Stomach smooth muscle (tissue), 2 donors: Measurements from ENCODE around the gene NAALADL2.

Experiments
- H3K27ac ChIP-seq: one replicate; pipeline ENCODE4 v1.7.0; 2013; ENCODE audit warnings: mild to moderate bottlenecking, low read length, inconsistent platforms
- H3K27me3 ChIP-seq, 2 donors: one replicate each; pipeline ENCODE4 v1.7.0; 2013; ENCODE audit warnings: low read length in 2 of 2; ENCODE audit not compliant: insufficient read depth in 2 of 2, control insufficient read depth in 1 of 2
- H3K36me3 ChIP-seq, 2 donors: one replicate each; pipeline ENCODE4 v1.7.0; 2013; ENCODE audit warnings: low read length in 2 of 2; ENCODE audit not compliant: control insufficient read depth in 2 of 2, insufficient read depth in 2 of 2
- H3K4me1 ChIP-seq: one replicate; pipeline ENCODE4 v1.7.0; 2013; ENCODE audit warnings: low read length; ENCODE audit not compliant: control insufficient read depth, insufficient read depth
- H3K4me3 ChIP-seq, 2 donors: one replicate each; pipeline ENCODE4 v1.7.0; 2013; ENCODE audit warnings: low read length in 2 of 2
- H3K9ac ChIP-seq, 2 donors: one replicate each; pipeline ENCODE4 v1.7.0; 2013; ENCODE audit warnings: low read length in 2 of 2, mild to moderate bottlenecking in 1 of 2
- H3K9me3 ChIP-seq, 2 donors: one replicate each; pipeline ENCODE4 v1.7.0; 2013; ENCODE audit warnings: low read length in 2 of 2; ENCODE audit not compliant: control insufficient read depth in 2 of 2
- donor health status: healthy.
- donor health status: Pancreatic carcinoma.

The NAALADL2 gene

GRCh38 chr3:175329373-175329772, 470.2 kb downstream of the NAALADL2 start:
- Histone ChIP-seq H3K27me3 (no peaks in the 10 kb centered on the region), H3K9me3 (no peaks in the 10 kb centered on the region), H3K4me1 (no peaks in the 10 kb centered on the region), H3K36me3 (no peaks in the 10 kb centered on the region), H3K4me3 (no peak overlapping the region), H3K9ac (no peak overlapping the region), H3K27ac (no peak overlapping the region)

GRCh38 chr3:175335229-175335628, 476.1 kb downstream of the NAALADL2 start:
- no peaks in the 10 kb centered on the region for H3K4me1 ChIP-seq
- H3K27me3 ChIP-seq: no peaks in the 10 kb centered on the region
- H3K36me3 ChIP-seq: no peaks in the 10 kb centered on the region
- H3K9me3 ChIP-seq: no peaks in the 10 kb centered on the region
- no peak overlapping the region for H3K4me3 ChIP-seq
- H3K27ac ChIP-seq: no peak overlapping the region
- no peak overlapping the region for H3K9ac ChIP-seq

- Histone ChIP-seq H3K4me3 (no peak overlapping the region), H3K36me3 (no peaks in the 10 kb centered on the region), H3K9ac (no peak overlapping the region), H3K4me1 (no peaks in the 10 kb centered on the region), H3K27me3 (no peaks in the 10 kb centered on the region), H3K27ac (no peak overlapping the region), H3K9me3 (no peaks in the 10 kb centered on the region)
These were observed 477.4 kb downstream of the NAALADL2 start for GRCh38 chr3:175336406-175337133.

- H3K4me1 ChIP-seq: no peaks in the 10 kb centered on the region
- no peak overlapping the region for H3K9ac ChIP-seq
- H3K27ac ChIP-seq: no peak overlapping the region
- no peak overlapping the region for H3K4me3 ChIP-seq
- H3K9me3 ChIP-seq: no peaks in the 10 kb centered on the region
- no peaks in the 10 kb centered on the region for H3K27me3 ChIP-seq
- no peaks in the 10 kb centered on the region for H3K36me3 ChIP-seq
These were observed 478.5 kb downstream of the NAALADL2 start for GRCh38 chr3:175337631-175338030.

- Histone ChIP-seq H3K27ac (no peak overlapping the region), H3K4me3 (peak overlapping the region in 1 of 2 donors; percentile 31), H3K4me1 (no peaks in the 10 kb centered on the region), H3K9me3 (no peaks in the 10 kb centered on the region), H3K9ac (no peak overlapping the region), H3K36me3 (no peaks in the 10 kb centered on the region), H3K27me3 (no peaks in the 10 kb centered on the region)
These were observed 479.8 kb downstream of the NAALADL2 start for GRCh38 chr3:175338775-175339535.

GRCh38 chr3:175340338-175341015, 481.3 kb downstream of the NAALADL2 start:
- H3K9me3 ChIP-seq: no peaks in the 10 kb centered on the region
- no peak overlapping the region for H3K9ac ChIP-seq
- H3K27ac ChIP-seq: no peak overlapping the region
- no peaks in the 10 kb centered on the region for H3K36me3 ChIP-seq
- no peaks in the 10 kb centered on the region for H3K27me3 ChIP-seq
- H3K4me1 ChIP-seq: no peaks in the 10 kb centered on the region
- no peak overlapping the region for H3K4me3 ChIP-seq

- H3K36me3 ChIP-seq: no peaks in the 10 kb centered on the region
- no peaks in the 10 kb centered on the region for H3K27me3 ChIP-seq
- H3K4me1 ChIP-seq: peaks cover 3% of the 10 kb centered on the region
These were observed 483.1 kb downstream of the NAALADL2 start for GRCh38 chr3:175342196-175342595.

GRCh38 chr3:175343946-175344345, 484.8 kb downstream of the NAALADL2 start:
- Histone ChIP-seq H3K27me3 (no peaks in the 10 kb centered on the region), H3K4me3 (no peak overlapping the region), H3K9ac (no peak overlapping the region), H3K4me1 (peaks cover 3% of the 10 kb centered on the region), H3K36me3 (no peaks in the 10 kb centered on the region), H3K9me3 (no peaks in the 10 kb centered on the region), H3K27ac (no peak overlapping the region)

More at GRCh38 chr3:175342196-175342595, 483.1 kb downstream of the NAALADL2 start:
- Histone ChIP-seq H3K27ac (no peak overlapping the region), H3K4me3 (no peak overlapping the region), H3K9ac (no peak overlapping the region), H3K9me3 (no peaks in the 10 kb centered on the region)

GRCh38 chr3:175346573-175347356, 487.6 kb downstream of the NAALADL2 start:
- Histone ChIP-seq H3K4me1 (peaks cover 3% of the 10 kb centered on the region), H3K4me3 (no peak overlapping the region), H3K9ac (no peak overlapping the region), H3K9me3 (no peaks in the 10 kb centered on the region), H3K27ac (no peak overlapping the region), H3K36me3 (no peaks in the 10 kb centered on the region), H3K27me3 (no peaks in the 10 kb centered on the region)

GRCh38 chr3:175349168-175349567, 490.0 kb downstream of the NAALADL2 start:
- Histone ChIP-seq H3K27me3 (no peaks in the 10 kb centered on the region), H3K4me1 (peaks cover 3% of the 10 kb centered on the region), H3K36me3 (no peaks in the 10 kb centered on the region), H3K4me3 (no peak overlapping the region), H3K27ac (no peak overlapping the region), H3K9ac (no peak overlapping the region), H3K9me3 (no peaks in the 10 kb centered on the region)
